Breast epithelium (tissue), 3 donors: ENCODE results near the gene CPAMD8.

ENCODE experiments used
- CTCF ChIP-seq, 3 donors: fragments of 450-650 bp; IDR thresholded peaks; one replicate each; pipeline ENCODE4 v1.5.1; 2016 to 2017; ENCODE audit warnings: antibody characterized with exemption in 3 of 3, mild to moderate bottlenecking in 3 of 3, moderate library complexity in 3 of 3
- POLR2AphosphoS5 ChIP-seq, 3 donors: sonication (generic); formaldehyde crosslinking; IDR thresholded peaks; one replicate each; pipeline ENCODE4 v1.6.1; 2017; ENCODE audit warnings: antibody characterized with exemption in 3 of 3

GRCh38 chr19:17054746-17055145, 28.1 kb upstream of the CPAMD8 start:
- TF ChIP-seq POLR2AphosphoS5 (IDR thresholded peaks at IDR 0.05) (no peak), CTCF (IDR thresholded peaks at IDR 0.05) (no peak)
